ENCODE measurements around the gene FCHSD2. TPM values are rescaled to one million over a fixed set of nuclear protein-coding genes. Genes with fewer than 3 reads are reported as not detected.

FCHSD2 gene
- polyA plus RNA-seq, 1 donor (not counting 4 experiments of a cell fraction or from before 2014, with no cell fraction given), result 14.2 TPM

- Histone ChIP-seq H3K9ac (ENCODE audit: control insufficient read depth, extremely low read depth, insufficient read depth, low read length) (no peak overlapping the region), H3K79me2 (ENCODE audit: control insufficient read depth, insufficient read depth, low read length) (no peaks in the 10 kb centered on the region), H3K4me1 (ENCODE audit: control insufficient read depth, extremely low read depth, insufficient read depth, low read length) (peaks cover 8% of the 10 kb centered on the region), H3K36me3 (ENCODE audit: control insufficient read depth in 2 of 2, extremely low read depth in 1 of 2, insufficient read depth in 2 of 2, low read length in 2 of 2) (no peaks in the 10 kb centered on the region), H4K20me1 (ENCODE audit: control insufficient read depth, extremely low read depth, insufficient read depth, low read length) (no peaks in the 10 kb centered on the region), H3K9me3 (ENCODE audit: control insufficient read depth, low read depth, low read length) (no peaks in the 10 kb centered on the region), H2AFZ (ENCODE audit: control insufficient read depth, low read length) (no peak overlapping the region), H3K27me3 (ENCODE audit: control insufficient read depth, extremely low read depth, insufficient read depth, low read length) (no peaks in the 10 kb centered on the region), H3K9me1 (ENCODE audit: control insufficient read depth, extremely low read depth, insufficient read depth, low read length) (no peaks in the 10 kb centered on the region), H3K4me3 (ENCODE audit: control insufficient read depth in 2 of 3, extremely low read depth in 1 of 3, insufficient read depth in 2 of 3, low read depth in 1 of 3, low read length in 3 of 3) (no peak overlapping the region), H3K4me2 (ENCODE audit: control insufficient read depth, extremely low read depth, insufficient read depth, low read depth, low read length) (no peak overlapping the region), H3K27ac (ENCODE audit: control insufficient read depth, insufficient read depth, low read length) (no peak overlapping the region)
- dilution Hi-C loops (cut with MboI; ENCODE audit: extremely low pct_ligation_motif_present, low sequenced_read_pairs), result no loop called here
- no peak for FAIRE-seq
- no peak for TF ChIP-seq EZH2 (IDR thresholded peaks at IDR 0.05; ENCODE audit: low read length)
- no peak for TF ChIP-seq CTCF (optimal IDR thresholded peaks at IDR 0.05 in 1 of 3, IDR thresholded peaks at IDR 0.05 in 1 of 3, conservative IDR thresholded peaks at IDR 0.05 in 1 of 3; ENCODE audit: extremely low read depth in 1 of 3, insufficient read depth in 2 of 3, low read length in 3 of 3)
- DNase-seq (ENCODE audit: low read depth, low spot score), result no peak
Observed at GRCh38 chr11:73055655-73056354, 86.3 kb downstream of the FCHSD2 start.

- Histone ChIP-seq H3K4me3 (ENCODE audit: control insufficient read depth in 2 of 3, extremely low read depth in 1 of 3, insufficient read depth in 2 of 3, low read depth in 1 of 3, low read length in 3 of 3) (no peak overlapping the region), H3K9me3 (ENCODE audit: control insufficient read depth, low read depth, low read length) (no peaks in the 10 kb centered on the region), H4K20me1 (ENCODE audit: control insufficient read depth, extremely low read depth, insufficient read depth, low read length) (no peaks in the 10 kb centered on the region), H3K9me1 (ENCODE audit: control insufficient read depth, extremely low read depth, insufficient read depth, low read length) (no peaks in the 10 kb centered on the region), H3K36me3 (ENCODE audit: control insufficient read depth in 2 of 2, extremely low read depth in 1 of 2, insufficient read depth in 2 of 2, low read length in 2 of 2) (no peaks in the 10 kb centered on the region), H3K4me2 (ENCODE audit: control insufficient read depth, extremely low read depth, insufficient read depth, low read depth, low read length) (no peak overlapping the region), H3K27ac (ENCODE audit: control insufficient read depth, insufficient read depth, low read length) (no peak overlapping the region), H3K27me3 (ENCODE audit: control insufficient read depth, extremely low read depth, insufficient read depth, low read length) (no peaks in the 10 kb centered on the region), H3K79me2 (ENCODE audit: control insufficient read depth, insufficient read depth, low read length) (no peaks in the 10 kb centered on the region), H3K4me1 (ENCODE audit: control insufficient read depth, extremely low read depth, insufficient read depth, low read length) (peaks cover 5% of the 10 kb centered on the region), H2AFZ (ENCODE audit: control insufficient read depth, low read length) (no peak overlapping the region), H3K9ac (ENCODE audit: control insufficient read depth, extremely low read depth, insufficient read depth, low read length) (no peak overlapping the region)
- dilution Hi-C loops (cut with MboI; ENCODE audit: extremely low pct_ligation_motif_present, low sequenced_read_pairs), result no loop called here
- FAIRE-seq (no peak), DNase-seq (ENCODE audit: low read depth, low spot score) (no peak)
- no peak for TF ChIP-seq CTCF (optimal IDR thresholded peaks at IDR 0.05 in 1 of 3, IDR thresholded peaks at IDR 0.05 in 1 of 3, conservative IDR thresholded peaks at IDR 0.05 in 1 of 3; ENCODE audit: extremely low read depth in 1 of 3, insufficient read depth in 2 of 3, low read length in 3 of 3)
- no peak for TF ChIP-seq EZH2 (IDR thresholded peaks at IDR 0.05; ENCODE audit: low read length)
Observed at GRCh38 chr11:73055002-73055401, 87.1 kb downstream of the FCHSD2 start.
